ENCODE measurements around the gene DNER. TPM values are rescaled to one million over a fixed set of nuclear protein-coding genes. Genes with fewer than 3 reads are reported as not detected.

Gene DNER
- total RNA-seq, 1 donor, result not detected

- DNase-seq (ENCODE audit: low read depth in 2 of 3, low spot score in 2 of 3), result no peak
Measured at GRCh38 chr2:229572507-229573271, 141.7 kb downstream of the DNER start.

- no peak for DNase-seq (ENCODE audit: low read depth in 2 of 3, low spot score in 2 of 3)
Measured at GRCh38 chr2:229571243-229571642, 143.1 kb downstream of the DNER start.

GRCh38 chr2:229566370-229566769 lies 148.0 kb downstream of the DNER start:
- no peak for DNase-seq (ENCODE audit: low read depth in 2 of 3, low spot score in 2 of 3)

GRCh38 chr2:229564300-229564907 lies 150.0 kb downstream of the DNER start:
- no peak for DNase-seq (ENCODE audit: low read depth in 2 of 3, low spot score in 2 of 3)

GRCh38 chr2:229563388-229563787 lies 151.0 kb downstream of the DNER start:
- no peak for DNase-seq (ENCODE audit: low read depth in 2 of 3, low spot score in 2 of 3)

- no peak for DNase-seq (ENCODE audit: low read depth in 2 of 3, low spot score in 2 of 3)
Measured at GRCh38 chr2:229562472-229563127, 151.8 kb downstream of the DNER start.

GRCh38 chr2:229559986-229560385 lies 154.4 kb downstream of the DNER start:
- DNase-seq (ENCODE audit: low read depth in 2 of 3, low spot score in 2 of 3), result no peak

- no peak for DNase-seq (ENCODE audit: low read depth in 2 of 3, low spot score in 2 of 3)
Measured at GRCh38 chr2:229553091-229553490, 161.3 kb downstream of the DNER start.

- DNase-seq (ENCODE audit: low read depth in 2 of 3, low spot score in 2 of 3), result no peak
Measured at GRCh38 chr2:229543176-229543873, 171.0 kb downstream of the DNER start.

GRCh38 chr2:229539628-229540027 lies 174.7 kb downstream of the DNER start:
- no peak for DNase-seq (ENCODE audit: low read depth in 2 of 3, low spot score in 2 of 3)

GRCh38 chr2:229531594-229531993 lies 182.8 kb downstream of the DNER start:
- DNase-seq (ENCODE audit: low read depth in 2 of 3, low spot score in 2 of 3), result no peak

GRCh38 chr2:229530434-229530833 lies 183.9 kb downstream of the DNER start:
- no peak for DNase-seq (ENCODE audit: low read depth in 2 of 3, low spot score in 2 of 3)

GRCh38 chr2:229528846-229529245 lies 185.5 kb downstream of the DNER start:
- no peak for DNase-seq (ENCODE audit: low read depth in 2 of 3, low spot score in 2 of 3)

GRCh38 chr2:229526951-229527350 lies 187.4 kb downstream of the DNER start:
- no peak for DNase-seq (ENCODE audit: low read depth in 2 of 3, low spot score in 2 of 3)

GRCh38 chr2:229524799-229525198 lies 189.6 kb downstream of the DNER start:
- DNase-seq (ENCODE audit: low read depth in 2 of 3, low spot score in 2 of 3), result no peak

- DNase-seq (ENCODE audit: low read depth in 2 of 3, low spot score in 2 of 3), result no peak
Measured at GRCh38 chr2:229523663-229524062, 190.7 kb downstream of the DNER start.

GRCh38 chr2:229521576-229521975 lies 192.8 kb downstream of the DNER start:
- DNase-seq (ENCODE audit: low read depth in 2 of 3, low spot score in 2 of 3), result no peak

- no peak for DNase-seq (ENCODE audit: low read depth in 2 of 3, low spot score in 2 of 3)
Measured at GRCh38 chr2:229520691-229521096, 193.7 kb downstream of the DNER start.

GRCh38 chr2:229519655-229520430 lies 194.5 kb downstream of the DNER start:
- DNase-seq (ENCODE audit: low read depth in 2 of 3, low spot score in 2 of 3), result no peak

- DNase-seq (ENCODE audit: low read depth in 2 of 3, low spot score in 2 of 3), result no peak
Measured at GRCh38 chr2:229514273-229514895, 200.0 kb downstream of the DNER start.
